HCT116 (cell line): ENCODE data around the gene CPA2.

Source experiments
- CEBPB ChIP-seq: IDR thresholded peaks from 2 replicates; pipeline ENCODE4 v1.6.1; 2012; ENCODE audit warnings: low read depth
- EZH2 ChIP-seq: fragments of 200-600 bp; sonication (generic); IDR thresholded peaks from 2 replicates; pipeline ENCODE4 v1.6.1; 2017; ENCODE audit warnings: antibody characterized with exemption, mixed run types
- EZH2phosphoT487 ChIP-seq: fragments of 200-600 bp; IDR thresholded peaks from 2 replicates; pipeline ENCODE4 v1.6.1; 2018; ENCODE audit warnings: antibody characterized with exemption, borderline replicate concordance
- JUND ChIP-seq: IDR thresholded peaks from 2 replicates; pipeline ENCODE4 v1.6.1; 2012
- POLR2A ChIP-seq: IDR thresholded peaks from 2 replicates; pipeline ENCODE4 v1.7.0; 2011; ENCODE audit warnings: borderline replicate concordance; ENCODE audit not compliant: insufficient read depth, insufficient read length; ENCODE audit errors: extremely low read depth
- POLR2AphosphoS5 ChIP-seq: IDR thresholded peaks from 2 replicates; pipeline ENCODE4 v1.6.1; 2011; ENCODE audit warnings: mild to moderate bottlenecking, low read depth, low read length, moderate library complexity
- SIN3A ChIP-seq: IDR thresholded peaks from 2 replicates; pipeline ENCODE4 v1.6.1; 2012; ENCODE audit warnings: low read depth
- SP1 ChIP-seq: IDR thresholded peaks from 2 replicates; pipeline ENCODE4 v1.6.1; 2012; ENCODE audit warnings: low read depth
- TCF7L2 ChIP-seq: IDR thresholded peaks from 2 replicates; pipeline ENCODE4 v1.7.0; 2011; ENCODE audit warnings: borderline replicate concordance, inconsistent platforms; ENCODE audit not compliant: insufficient read depth, insufficient read length; ENCODE audit errors: extremely low read depth
- ZFX ChIP-seq: fragments of 450-650 bp; IDR thresholded peaks from 2 replicates; pipeline ENCODE4 v1.6.1; 2017
- TF ChIP-seq, protein P1 (sequence below), 3 experiments: fragments of 200-600 bp in 1 of 3; sonication (generic) in 1 of 3; IDR thresholded peaks in 2 of 3; conservative IDR thresholded peaks in 1 of 3; 2 replicates each; pipeline ENCODE4 v1.5.1; 2012 to 2017; ENCODE audit warnings: low read depth in 2 of 3, low read length in 2 of 3, antibody characterized with exemption in 1 of 3, borderline replicate concordance in 1 of 3, control low read depth in 1 of 3, mild to moderate bottlenecking in 1 of 3, mixed read lengths in 1 of 3, mixed run types in 1 of 3, moderate library complexity in 1 of 3; ENCODE audit not compliant: insufficient read depth in 1 of 3

DNA sequence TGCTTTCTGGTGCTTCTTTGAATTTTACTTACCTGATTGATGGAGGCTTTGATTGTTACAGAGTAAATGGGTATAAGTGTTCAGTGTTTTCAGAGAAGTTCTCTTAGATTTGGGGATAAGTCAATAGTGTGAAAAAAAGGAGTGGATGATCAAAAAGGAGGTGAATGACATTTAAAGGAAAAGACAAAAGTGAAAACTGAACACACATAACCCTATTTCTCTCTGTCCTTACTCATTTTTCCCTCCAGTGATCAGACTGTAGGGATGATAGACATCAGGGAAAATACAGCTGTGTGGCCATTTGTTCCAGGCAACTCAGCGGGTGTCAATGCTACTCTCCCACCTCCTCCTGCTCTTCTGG is 278 bp downstream of the CPA2 start:
- no peak for TF ChIP-seq TCF7L2
- TF ChIP-seq, protein P1, sequence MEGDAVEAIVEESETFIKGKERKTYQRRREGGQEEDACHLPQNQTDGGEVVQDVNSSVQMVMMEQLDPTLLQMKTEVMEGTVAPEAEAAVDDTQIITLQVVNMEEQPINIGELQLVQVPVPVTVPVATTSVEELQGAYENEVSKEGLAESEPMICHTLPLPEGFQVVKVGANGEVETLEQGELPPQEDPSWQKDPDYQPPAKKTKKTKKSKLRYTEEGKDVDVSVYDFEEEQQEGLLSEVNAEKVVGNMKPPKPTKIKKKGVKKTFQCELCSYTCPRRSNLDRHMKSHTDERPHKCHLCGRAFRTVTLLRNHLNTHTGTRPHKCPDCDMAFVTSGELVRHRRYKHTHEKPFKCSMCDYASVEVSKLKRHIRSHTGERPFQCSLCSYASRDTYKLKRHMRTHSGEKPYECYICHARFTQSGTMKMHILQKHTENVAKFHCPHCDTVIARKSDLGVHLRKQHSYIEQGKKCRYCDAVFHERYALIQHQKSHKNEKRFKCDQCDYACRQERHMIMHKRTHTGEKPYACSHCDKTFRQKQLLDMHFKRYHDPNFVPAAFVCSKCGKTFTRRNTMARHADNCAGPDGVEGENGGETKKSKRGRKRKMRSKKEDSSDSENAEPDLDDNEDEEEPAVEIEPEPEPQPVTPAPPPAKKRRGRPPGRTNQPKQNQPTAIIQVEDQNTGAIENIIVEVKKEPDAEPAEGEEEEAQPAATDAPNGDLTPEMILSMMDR (IDR thresholded peaks at IDR 0.05 in 2 of 3, conservative IDR thresholded peaks at IDR 0.05 in 1 of 3; ENCODE audit: borderline replicate concordance in 1 of 3, insufficient read depth in 1 of 3, low read depth in 2 of 3, low read length in 2 of 3): no peak
- TF ChIP-seq POLR2AphosphoS5: no peak
- TF ChIP-seq EZH2phosphoT487: no peak
- no peak for TF ChIP-seq CEBPB
- TF ChIP-seq SIN3A: no peak
- no peak for TF ChIP-seq SP1
- TF ChIP-seq ZFX: no peak
- no peak for TF ChIP-seq POLR2A
- TF ChIP-seq JUND: no peak
- no peak for TF ChIP-seq EZH2
